ENCODE measurements around the gene NOSIP.

NOSIP gene

GRCh38 chr19:49594993-49595818 is 14.8 kb upstream of the NOSIP start:
- no peak for DNase-seq

DNA sequence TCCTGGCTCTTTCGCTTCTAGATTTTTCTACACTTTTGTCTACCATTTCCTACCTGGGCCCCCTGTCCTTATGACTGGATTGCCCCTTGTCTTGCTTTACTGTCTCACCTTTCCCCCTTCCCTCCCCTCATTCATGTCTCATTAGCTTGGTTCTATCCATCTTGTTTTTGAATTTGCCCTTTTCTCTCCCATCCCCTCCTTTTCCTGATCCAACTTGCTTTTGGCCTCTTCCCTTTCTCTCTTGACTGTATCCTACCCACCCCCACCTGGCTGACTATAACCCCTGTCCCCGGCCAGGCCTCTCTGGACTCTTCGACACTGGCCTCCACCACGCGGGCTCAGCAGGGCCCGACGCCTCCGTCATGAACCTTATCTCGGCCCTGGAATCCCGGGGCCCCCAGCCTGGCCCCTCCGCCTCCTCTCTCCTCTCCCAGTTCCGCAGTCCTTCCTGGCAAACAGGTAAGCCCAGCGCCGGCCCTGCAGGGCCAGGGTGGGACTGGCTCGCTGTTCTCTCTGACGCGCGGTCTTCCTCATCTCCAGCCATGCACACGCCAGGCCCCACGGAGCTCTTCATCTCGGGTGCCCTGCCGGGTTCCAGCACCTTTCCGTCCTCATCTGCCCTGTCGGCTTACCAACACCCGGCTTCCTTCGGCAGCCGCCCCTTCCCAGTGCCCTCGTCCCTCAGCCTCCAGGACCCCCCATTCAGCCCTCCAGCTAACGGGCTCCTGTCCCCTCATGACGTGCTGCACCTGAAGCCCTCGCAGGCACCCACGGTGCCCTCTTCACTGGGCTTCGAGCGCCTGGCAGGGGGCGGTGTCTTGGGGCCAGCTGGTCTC is 14.0 kb upstream of the NOSIP start:
- DNase-seq, result no peak

DNA sequence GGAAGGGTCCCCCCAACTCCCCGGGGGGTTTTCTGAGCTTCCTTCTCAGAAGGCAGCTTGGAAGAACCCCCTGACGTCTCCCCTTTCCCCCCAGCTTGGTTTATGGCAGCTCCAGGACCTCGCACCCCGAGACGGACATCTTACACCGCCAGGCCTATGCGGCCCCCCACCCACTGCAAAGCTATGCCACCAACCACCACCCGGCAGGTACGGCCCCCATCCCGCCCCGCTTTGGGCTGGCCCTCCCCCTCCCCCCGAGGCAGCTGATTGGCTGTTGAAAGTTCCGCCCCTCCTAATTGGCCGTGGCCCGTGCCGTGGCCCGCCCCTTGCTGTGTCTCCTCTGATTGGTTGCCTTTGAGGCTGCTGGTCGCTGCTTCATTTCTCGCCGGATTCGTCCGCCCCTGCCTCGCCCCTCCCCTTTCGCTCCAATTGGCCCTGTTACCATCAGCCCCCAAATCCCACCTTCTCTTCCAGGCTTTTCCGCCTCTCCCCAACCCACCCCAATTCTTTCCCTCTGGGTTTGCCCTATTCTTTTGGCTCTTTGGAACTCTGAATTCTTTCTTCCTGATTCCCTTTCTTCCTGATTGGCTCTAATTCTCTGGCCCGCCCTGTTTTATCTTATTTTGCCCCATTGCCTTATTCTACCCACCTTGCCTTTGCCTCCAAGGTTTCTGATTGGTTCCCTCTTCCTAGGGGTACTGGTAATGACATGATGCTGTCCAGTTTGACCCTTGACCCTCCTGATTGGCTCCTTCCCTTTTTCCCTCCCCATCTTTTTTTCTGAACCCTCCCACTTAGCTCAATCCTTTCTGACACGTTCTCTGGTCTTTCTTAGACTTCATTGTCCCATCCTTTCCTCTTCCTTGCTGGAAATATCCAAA is 13.1 kb upstream of the NOSIP start:
- DNase-seq, result peak; percentile 92

- peak; percentile 13 for DNase-seq
Observed at GRCh38 chr19:49592486-49593232, 12.3 kb upstream of the NOSIP start.

DNA sequence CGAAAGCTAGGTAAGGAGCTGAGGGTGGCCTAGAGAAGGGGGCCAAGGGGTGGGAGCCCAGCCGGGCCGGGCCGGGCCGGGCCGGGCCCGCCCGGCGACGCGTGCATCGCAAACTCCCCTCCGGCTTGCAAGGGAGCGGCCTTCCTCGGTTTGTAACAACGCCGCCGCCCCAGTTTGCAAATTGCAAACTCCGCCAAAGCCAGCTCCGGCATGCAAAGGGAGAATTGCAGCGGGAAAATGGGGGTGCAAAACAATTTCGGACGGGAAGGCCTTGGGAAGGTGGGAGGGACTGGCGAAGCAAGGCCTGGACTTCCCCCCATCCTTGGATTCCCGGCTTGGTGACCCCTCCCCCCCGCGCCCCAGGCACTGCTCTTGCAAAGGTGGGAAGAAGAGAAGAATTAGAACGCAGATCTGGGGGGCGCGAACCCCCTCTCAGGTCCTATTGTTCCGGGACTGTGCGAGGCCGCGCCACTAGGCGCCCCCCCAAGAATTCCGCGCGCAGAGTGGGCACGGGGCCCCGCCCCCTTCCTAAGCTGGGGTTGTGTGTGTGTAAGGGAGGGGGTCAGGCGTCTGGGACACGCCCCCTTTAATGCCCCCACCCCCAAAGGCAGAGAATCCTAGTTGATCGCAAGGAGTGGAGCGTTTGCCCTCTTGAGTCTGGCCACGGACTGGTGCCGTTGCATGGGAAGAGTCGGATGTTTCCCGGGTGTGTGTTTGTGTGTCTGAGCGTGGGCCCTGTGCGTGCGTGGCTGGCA is 11.6 kb upstream of the NOSIP start:
- peak; percentile 55 for DNase-seq

GRCh38 chr19:49590971-49591730 is 10.8 kb upstream of the NOSIP start, which contains the start of gene PRR12:
Gene PRR12, plus strand, starts transcription at chr19:49591182. Its CDS starts 473 bp downstream, at chr19:49591655.
- DNase-seq, result peak; percentile 44

DNA sequence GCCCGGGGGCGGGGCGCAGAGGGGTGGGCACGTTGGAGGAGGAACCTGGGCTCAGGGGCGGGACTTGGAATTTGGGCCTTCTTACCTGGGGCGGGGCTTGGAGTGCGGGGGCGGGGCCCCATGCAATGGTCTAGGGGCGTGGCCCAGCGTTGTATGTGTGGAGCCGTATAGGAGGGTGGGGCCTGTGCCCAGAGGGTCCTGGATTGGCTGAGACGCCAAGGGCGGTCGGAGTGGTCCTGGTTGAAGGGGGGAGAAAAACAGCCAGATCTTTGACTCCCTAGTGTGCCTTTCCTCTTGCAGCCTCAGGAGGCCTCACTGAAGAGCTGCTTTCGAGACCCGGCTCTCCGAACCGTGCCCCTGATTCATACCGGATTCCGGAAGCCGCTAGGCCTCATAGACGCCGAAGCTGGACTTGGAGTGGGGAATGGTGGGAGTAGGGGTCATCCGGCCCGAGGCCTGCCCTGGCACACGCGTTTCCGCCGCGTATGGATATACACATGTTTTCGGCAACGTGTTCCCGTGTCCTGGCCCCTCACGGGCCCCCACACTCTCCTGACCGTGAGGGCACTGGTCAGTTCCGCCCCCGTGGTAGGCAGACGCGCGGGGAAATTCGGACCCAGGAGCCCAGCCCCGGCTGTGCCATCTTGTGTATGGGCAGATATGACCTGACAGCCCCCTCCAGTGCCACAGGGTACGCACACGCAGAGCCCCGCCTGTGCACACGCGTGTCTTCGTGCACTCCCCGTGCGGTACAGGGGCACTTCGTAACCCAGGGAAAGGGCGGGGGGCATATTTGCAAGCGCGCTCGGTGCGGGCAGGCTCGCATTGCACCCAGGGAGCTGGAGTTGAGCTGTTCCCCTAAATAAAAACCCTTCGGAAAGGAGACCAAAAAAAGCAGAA is 10.0 kb upstream of the NOSIP start:
- DNase-seq, result peak; percentile 97

GRCh38 chr19:49589502-49589905 is 9.1 kb upstream of the NOSIP start:
- DNase-seq, result no peak

- DNase-seq, result no peak
Observed at GRCh38 chr19:49588365-49589122, 8.2 kb upstream of the NOSIP start.

GRCh38 chr19:49587227-49587626 is 6.9 kb upstream of the NOSIP start:
- DNase-seq, result no peak

DNA sequence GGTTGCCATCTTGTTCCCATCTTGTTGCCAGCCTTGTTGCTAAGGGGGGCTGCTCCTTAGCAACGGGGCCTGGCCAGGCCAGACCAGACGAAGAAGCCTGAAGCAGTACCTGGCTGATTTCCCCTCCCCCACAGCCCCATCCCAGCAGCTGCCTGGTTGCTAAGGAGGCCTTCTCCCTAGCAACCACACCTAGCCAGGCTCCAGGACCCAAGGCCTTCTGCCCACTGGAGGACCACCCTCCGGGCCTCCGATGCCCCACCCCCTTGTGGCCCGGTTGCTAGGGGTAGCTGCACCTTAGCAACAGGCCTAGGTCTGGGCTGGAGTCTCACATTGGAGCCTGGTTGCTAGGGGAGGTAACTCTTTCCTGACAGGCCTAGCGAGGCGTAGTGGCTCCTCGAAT is 4.7 kb upstream of the NOSIP start:
- no peak for DNase-seq

DNA sequence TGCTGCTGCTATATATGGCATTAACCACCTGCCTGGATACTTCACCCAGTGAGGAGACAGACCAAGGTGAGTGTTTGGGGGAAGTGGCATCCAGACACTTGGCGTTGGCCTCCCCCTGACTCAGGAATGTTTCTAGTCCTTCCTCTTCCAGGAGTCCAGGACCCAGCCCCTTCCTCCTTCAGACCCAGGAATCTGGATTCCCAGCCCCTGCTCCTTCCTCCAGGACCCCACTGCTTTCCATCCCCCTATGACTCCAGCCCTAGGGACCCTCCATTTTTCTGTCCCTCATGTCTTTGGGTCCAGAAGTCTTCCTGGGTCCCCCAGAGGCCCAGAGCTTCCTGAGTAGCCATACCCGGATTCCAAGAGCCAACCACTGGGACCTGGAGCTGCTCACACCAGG is 2.9 kb upstream of the NOSIP start:
- no peak for DNase-seq

DNA sequence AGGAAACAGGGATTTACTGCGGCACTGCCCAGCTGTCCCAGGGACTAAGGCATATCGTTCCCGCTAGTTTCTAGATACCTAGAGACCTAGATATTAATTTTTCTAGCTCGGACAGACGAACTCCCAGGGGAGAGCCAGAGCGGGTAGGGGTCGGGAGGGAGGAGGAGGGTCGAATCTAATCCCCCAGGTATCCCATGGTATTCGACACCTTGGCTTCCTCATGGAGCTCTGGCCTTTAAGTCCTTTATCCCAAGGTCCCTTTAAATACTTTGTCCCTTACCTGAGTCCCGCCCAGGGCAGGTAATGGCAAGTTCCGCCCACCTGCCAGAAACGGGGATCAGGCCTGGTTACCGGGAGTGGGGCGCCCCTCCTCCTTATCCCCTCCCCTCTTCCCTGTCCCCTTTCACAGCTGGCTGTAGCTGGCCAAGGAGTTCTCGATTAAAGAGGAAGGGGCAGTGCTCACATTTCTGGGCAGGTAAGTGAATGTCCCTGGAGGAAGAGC is 702 bp upstream of the NOSIP start, which contains the start of gene PRRG2:
Gene PRRG2, plus strand, starts transcription at position 310 of the 502 bp plus-strand sequence. CDS start 1,904 bp downstream, outside the sequence.
- DNase-seq, result no peak

DNA sequence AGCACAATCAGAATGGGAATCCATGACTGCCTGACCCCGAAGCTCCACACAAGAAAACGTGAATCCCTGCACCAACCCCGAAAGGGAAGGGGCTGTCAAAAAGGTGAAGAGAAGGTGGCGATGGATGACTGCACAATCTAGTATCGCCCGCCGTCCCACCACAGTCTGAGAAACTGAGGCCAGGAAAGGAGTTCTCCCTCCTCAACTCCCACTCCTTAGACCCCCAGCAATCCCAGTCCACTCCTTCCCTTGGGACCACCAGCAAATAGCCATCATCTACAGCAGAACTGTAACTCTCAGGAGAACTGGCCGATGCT is 451 bp downstream of the NOSIP start:
- DNase-seq, result no peak

DNA sequence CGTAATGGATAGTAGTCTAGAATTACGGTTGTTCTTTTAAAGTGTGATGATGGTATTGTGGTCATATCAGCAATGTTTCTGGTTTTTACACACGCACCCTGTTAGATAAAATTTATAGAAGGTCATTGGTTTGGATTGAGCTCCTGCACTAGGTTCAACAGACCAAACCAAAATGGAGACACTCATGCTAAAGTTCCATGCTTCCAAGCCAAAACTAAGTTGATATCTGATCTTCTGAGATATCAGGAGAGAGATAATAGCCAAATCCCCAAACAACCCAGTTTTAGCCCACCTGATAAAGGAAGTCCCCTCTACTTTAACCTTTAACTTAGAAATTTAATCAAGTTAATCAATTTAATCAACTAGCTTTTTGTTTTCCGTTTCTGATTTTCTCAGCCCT is 1.2 kb downstream of the NOSIP start:
- DNase-seq, result no peak

- DNase-seq, result no peak
Observed at GRCh38 chr19:49574206-49574755, 6.1 kb downstream of the NOSIP start.

DNA sequence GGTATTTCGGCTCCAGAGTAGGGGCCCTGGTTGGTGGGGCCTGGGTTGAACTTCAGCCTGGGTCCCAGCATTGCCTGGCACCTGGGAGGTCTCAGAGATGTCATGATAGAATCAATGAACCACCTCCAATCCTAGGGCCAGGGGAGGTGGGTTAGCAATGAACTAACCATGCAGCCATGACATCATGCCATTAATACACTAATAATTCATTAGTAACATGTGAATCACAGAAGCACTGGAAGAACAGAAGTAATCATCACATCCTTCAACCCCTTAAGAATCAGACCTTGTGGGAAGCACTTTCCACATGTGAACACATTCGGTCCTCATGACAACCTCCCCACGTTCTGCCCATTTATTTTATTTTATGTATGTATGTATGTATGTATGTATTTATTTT is 6.9 kb downstream of the NOSIP start:
- no peak for DNase-seq

DNA sequence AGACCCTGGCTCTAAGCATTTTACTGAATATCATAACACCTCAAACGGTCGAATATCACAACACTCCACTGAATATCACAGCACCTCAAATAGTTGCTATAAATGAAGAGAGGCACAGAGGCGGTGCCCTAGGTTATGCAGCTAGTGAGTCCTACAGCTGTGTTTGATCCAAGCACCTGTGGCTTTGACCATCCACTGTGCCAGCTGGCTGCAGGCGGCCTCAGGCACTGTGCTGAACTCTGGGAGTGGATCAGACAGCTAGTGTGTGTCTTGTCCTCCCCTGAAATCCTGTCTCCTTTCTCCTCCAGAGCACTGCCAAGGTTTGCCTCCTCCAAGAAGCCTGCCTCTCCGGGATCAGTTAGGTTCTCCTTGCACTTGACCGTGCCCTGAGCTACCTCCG is 7.3 kb downstream of the NOSIP start:
- DNase-seq, result no peak

All from NCI-H226 (cell line).